ENCODE results near the gene SRSF3. TPM values are rescaled to one million over a fixed set of nuclear protein-coding genes. Genes with fewer than 3 reads are reported as not detected.
"Not testable (repeated sequence)": the region's sequence is repeated elsewhere in the genome, so short reads cannot be mapped to it uniquely, and the experiment has no call there.

Gene SRSF3
- total RNA-seq, 4 donors from 2014 or later = 101 to 156 (median 142) TPM

DNA sequence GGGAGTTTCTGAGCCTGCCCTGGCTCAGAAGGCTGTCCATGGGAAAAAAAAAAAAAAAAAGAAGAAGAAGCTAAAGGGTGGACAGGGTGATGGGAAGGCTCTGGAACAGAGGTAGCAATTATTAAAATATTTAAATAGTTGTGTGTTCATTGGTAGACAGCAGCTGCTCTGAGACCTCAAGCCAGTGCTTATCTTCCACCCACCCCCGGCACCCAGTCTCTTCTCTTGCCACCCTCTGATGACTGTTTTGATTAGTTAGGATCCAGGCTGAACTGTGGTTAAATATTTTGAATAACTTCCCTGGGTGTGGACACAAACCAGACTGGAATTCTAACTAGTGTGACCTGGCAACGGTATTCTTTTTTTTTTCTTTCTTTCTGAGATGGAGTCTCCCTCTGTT is 16.9 kb upstream of the SRSF3 start:
- no peaks in the 10 kb centered on the region for H3K36me3 ChIP-seq
- peaks cover 0 to 5% (median 0%) of the 10 kb centered on the region in 4 donors for H3K4me1 ChIP-seq
- no peak for DNase-seq
- no peaks in the 10 kb centered on the region for H3K9me3 ChIP-seq
- H3K27ac ChIP-seq = no peak overlapping the region
- TF ChIP-seq POLR2A (IDR thresholded peaks at IDR 0.05) = no peak
- TF ChIP-seq, protein P1, sequence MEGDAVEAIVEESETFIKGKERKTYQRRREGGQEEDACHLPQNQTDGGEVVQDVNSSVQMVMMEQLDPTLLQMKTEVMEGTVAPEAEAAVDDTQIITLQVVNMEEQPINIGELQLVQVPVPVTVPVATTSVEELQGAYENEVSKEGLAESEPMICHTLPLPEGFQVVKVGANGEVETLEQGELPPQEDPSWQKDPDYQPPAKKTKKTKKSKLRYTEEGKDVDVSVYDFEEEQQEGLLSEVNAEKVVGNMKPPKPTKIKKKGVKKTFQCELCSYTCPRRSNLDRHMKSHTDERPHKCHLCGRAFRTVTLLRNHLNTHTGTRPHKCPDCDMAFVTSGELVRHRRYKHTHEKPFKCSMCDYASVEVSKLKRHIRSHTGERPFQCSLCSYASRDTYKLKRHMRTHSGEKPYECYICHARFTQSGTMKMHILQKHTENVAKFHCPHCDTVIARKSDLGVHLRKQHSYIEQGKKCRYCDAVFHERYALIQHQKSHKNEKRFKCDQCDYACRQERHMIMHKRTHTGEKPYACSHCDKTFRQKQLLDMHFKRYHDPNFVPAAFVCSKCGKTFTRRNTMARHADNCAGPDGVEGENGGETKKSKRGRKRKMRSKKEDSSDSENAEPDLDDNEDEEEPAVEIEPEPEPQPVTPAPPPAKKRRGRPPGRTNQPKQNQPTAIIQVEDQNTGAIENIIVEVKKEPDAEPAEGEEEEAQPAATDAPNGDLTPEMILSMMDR (IDR thresholded peaks at IDR 0.05) = no peak
- no peaks in the 10 kb centered on the region for H3K27me3 ChIP-seq
- no peak overlapping the region for H3K4me3 ChIP-seq

GRCh38 chr6:36578030-36578429 is 16.1 kb upstream of the SRSF3 start:
- Histone ChIP-seq H3K27me3 (no peaks in the 10 kb centered on the region), H3K36me3 (no peaks in the 10 kb centered on the region), H3K4me3 (no peak overlapping the region), H3K27ac (no peak overlapping the region), H3K4me1 (peaks cover 0 to 5% (median 0%) of the 10 kb centered on the region in 4 donors), H3K9me3 (no peaks in the 10 kb centered on the region)
- peak in 1 of 3 donors; percentile 23 for DNase-seq
- TF ChIP-seq, protein P1 (IDR thresholded peaks at IDR 0.05) = no peak
- no peak for TF ChIP-seq POLR2A (IDR thresholded peaks at IDR 0.05)

GRCh38 chr6:36578431-36578830 is 15.7 kb upstream of the SRSF3 start:
- no peak overlapping the region for H3K4me3 ChIP-seq
- H3K4me1 ChIP-seq = peaks cover 0 to 5% (median 0%) of the 10 kb centered on the region in 4 donors
- no peak for TF ChIP-seq POLR2A (IDR thresholded peaks at IDR 0.05)
- TF ChIP-seq, protein P1 (IDR thresholded peaks at IDR 0.05) = no peak
- H3K27me3 ChIP-seq = no peaks in the 10 kb centered on the region
- no peaks in the 10 kb centered on the region for H3K36me3 ChIP-seq
- H3K9me3 ChIP-seq = no peaks in the 10 kb centered on the region
- peak in 1 of 3 donors; percentile 31 for DNase-seq
- H3K27ac ChIP-seq = no peak overlapping the region

DNA sequence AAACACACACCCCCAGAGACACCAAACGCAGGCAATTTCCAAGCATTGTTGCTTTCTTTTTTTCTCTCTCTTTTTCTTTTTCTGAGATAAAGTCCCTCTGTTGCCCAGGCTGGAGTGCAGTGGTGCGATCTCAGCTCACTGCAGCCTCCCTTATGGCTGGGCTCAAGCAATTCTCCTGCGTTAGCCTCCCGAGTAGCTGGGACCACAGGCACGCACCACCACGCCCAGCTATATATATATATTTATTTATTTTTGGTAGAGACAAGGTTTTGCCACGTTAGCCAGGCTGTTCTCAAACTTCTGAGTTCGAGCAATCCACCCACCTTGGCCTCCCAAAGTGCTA is 14.0 kb upstream of the SRSF3 start:
- Histone ChIP-seq H3K27me3 (no peaks in the 10 kb centered on the region), H3K4me1 (peaks cover 0 to 5% (median 0%) of the 10 kb centered on the region in 4 donors), H3K4me3 (no peak overlapping the region), H3K36me3 (no peaks in the 10 kb centered on the region), H3K27ac (peak overlapping the region in 2 of 4 donors; percentile 42 to 64), H3K9me3 (no peaks in the 10 kb centered on the region)
- no peak for TF ChIP-seq POLR2A (IDR thresholded peaks at IDR 0.05)
- TF ChIP-seq, protein P1 (IDR thresholded peaks at IDR 0.05) = no peak
- peak in 1 of 3 donors; percentile 14 for DNase-seq

DNA sequence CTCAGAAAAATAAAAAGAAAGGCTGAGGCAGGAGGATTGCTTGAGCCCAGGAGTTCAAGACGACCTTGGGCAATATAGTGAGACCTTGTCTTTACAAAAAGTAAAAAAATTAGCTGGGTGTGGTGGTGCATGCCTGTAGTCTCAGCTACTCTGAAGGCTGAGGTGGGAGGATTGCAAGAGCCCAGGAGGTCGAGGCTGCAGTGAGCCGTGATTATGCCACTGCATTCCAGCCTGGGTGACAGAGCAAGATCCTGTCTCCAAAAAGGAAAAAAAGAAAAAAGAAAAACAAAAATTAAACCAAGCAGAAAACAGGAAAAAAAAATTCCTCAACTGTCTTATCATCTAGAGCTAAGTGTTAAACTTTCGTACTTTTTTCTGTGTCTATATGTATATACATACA is 12.4 kb upstream of the SRSF3 start:
- Histone ChIP-seq H3K27ac (no peak overlapping the region), H3K36me3 (no peaks in the 10 kb centered on the region), H3K4me3 (no peak overlapping the region), H3K9me3 (no peaks in the 10 kb centered on the region), H3K27me3 (no peaks in the 10 kb centered on the region), H3K4me1 (peaks cover 0 to 5% (median 0%) of the 10 kb centered on the region in 4 donors)
- TF ChIP-seq, protein P1 (IDR thresholded peaks at IDR 0.05) = no peak
- TF ChIP-seq POLR2A (IDR thresholded peaks at IDR 0.05) = no peak
- DNase-seq = no peak

GRCh38 chr6:36586606-36587005 is 7.6 kb upstream of the SRSF3 start:
- DNase-seq = peak in 1 of 3 donors; percentile 24
- Histone ChIP-seq H3K27ac (no peak overlapping the region), H3K4me3 (no peak overlapping the region), H3K9me3 (no peaks in the 10 kb centered on the region), H3K4me1 (no peaks in the 10 kb centered on the region), H3K36me3 (no peaks in the 10 kb centered on the region), H3K27me3 (no peaks in the 10 kb centered on the region)
- TF ChIP-seq POLR2A (IDR thresholded peaks at IDR 0.05) = no peak
- TF ChIP-seq, protein P1 (IDR thresholded peaks at IDR 0.05) = no peak

DNA sequence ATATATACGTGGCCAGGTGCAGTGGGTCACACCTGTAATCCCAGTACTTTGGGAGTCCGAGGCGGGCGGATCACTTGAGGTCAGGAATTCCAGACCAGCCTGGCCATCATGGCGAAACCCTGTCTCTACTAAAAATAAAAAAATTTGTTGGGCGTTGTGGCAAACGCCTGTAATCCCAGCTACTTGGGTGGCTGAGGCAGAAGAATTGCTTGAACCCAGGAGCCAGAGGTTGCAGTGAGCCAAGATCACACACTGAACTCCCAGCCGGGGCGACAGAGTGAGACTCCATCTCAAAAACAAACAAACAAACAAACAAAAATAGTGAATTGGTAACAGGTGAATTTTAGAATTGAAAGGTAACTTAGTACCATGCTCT is 5.1 kb upstream of the SRSF3 start:
- not testable (repeated sequence) for H3K9me3 ChIP-seq, H3K36me3 ChIP-seq, H3K27ac ChIP-seq, H3K27me3 ChIP-seq, H3K4me3 ChIP-seq, H3K4me1 ChIP-seq
- peak in 1 of 3 donors; percentile 26 for DNase-seq
